H1 (cell line): Measurements from ENCODE around the gene TLK2. TPM values are rescaled to one million over a fixed set of nuclear protein-coding genes. Genes with fewer than 3 reads are reported as not detected.

Experiments used
- BACH1 ChIP-seq: IDR thresholded peaks from 2 replicates; pipeline ENCODE4 v1.6.1; 2012; ENCODE audit warnings: low read length, improper control_type of control experiment
- CBX8 ChIP-seq: fragments of 300-800, 300-1000 bp; sonication (generic); IDR thresholded peaks from 2 replicates; pipeline ENCODE4 v1.7.1; 2016; ENCODE audit warnings: low read depth, low read length, borderline replicate concordance
- CHD7 ChIP-seq: fragments of 300-600 bp; sonication (generic); IDR thresholded peaks from 2 replicates; pipeline ENCODE4 v1.7.1; 2012; ENCODE audit warnings: low read length, moderate library complexity, mild to moderate bottlenecking, inconsistent platforms; ENCODE audit not compliant: insufficient replicate concordance
- FOSL1 ChIP-seq: IDR thresholded peaks from 2 replicates; pipeline ENCODE4 v1.6.1; 2011; ENCODE audit warnings: mild to moderate bottlenecking, low read depth, low read length, moderate library complexity; ENCODE audit not compliant: insufficient read depth
- HDAC6 ChIP-seq: IDR thresholded peaks from one replicate; pipeline ENCODE4 v1.7.1; 2012; ENCODE audit warnings: low read depth, mild to moderate bottlenecking, inconsistent platforms, low read length, moderate library complexity
- MAX ChIP-seq: IDR thresholded peaks from 2 replicates; pipeline ENCODE4 v1.6.1; 2012; ENCODE audit warnings: inconsistent platforms
- NANOG ChIP-seq: IDR thresholded peaks from 2 replicates; pipeline ENCODE4 v1.6.1; 2011; ENCODE audit warnings: low read length, low read depth, mild to moderate bottlenecking, inconsistent platforms; ENCODE audit not compliant: insufficient read depth, poor library complexity, severe bottlenecking
- POU5F1 ChIP-seq: IDR thresholded peaks from 2 replicates; pipeline ENCODE4 v1.6.1; 2011; ENCODE audit warnings: low read depth, mild to moderate bottlenecking, low read length, moderate library complexity
- SRF ChIP-seq: IDR thresholded peaks from 2 replicates; pipeline ENCODE4 v1.6.1; 2011; ENCODE audit warnings: mild to moderate bottlenecking, low read depth, low read length, moderate library complexity
- ZNF274 ChIP-seq: IDR thresholded peaks from 2 replicates; pipeline ENCODE4 v1.7.0; 2012; ENCODE audit warnings: low read length, borderline replicate concordance; ENCODE audit errors: extremely low read depth
- polyA plus RNA-seq, 7 experiments: library from polyadenylated mRNA; depleted of rRNA in 3 of 7; stranded (reverse) in 5 of 7; unstranded in 2 of 7; fragments of >200 nt in 5 of 7; fragments of 200-250 nt in 2 of 7; gene quantifications; 1 replicate in 5 of 7; 2 replicates in 1 of 7; 4 replicates in 1 of 7; pipeline versions ENCODE4 v1.2.1 to v1.2.3, GENCODE V29; 2011 to 2013; ENCODE audit warnings: missing spikeins in 2 of 7, mixed read lengths in 2 of 7
- total RNA-seq: library from RNA; stranded (reverse); fragmentation: NEBNext Ultra II Directional; extraction: Animal tissue kit (Norgen Biotek cat#: 25700); gene quantifications from 2 replicates; pipeline ENCODE4 v1.2.1, GENCODE V29; 2021

The TLK2 gene
- total and polyA plus RNA-seq, 2 of the 8 experiments (the other 6 are each of a cell fraction or from before 2014, with no cell fraction given), result 43.1 to 59.9 TPM

DNA sequence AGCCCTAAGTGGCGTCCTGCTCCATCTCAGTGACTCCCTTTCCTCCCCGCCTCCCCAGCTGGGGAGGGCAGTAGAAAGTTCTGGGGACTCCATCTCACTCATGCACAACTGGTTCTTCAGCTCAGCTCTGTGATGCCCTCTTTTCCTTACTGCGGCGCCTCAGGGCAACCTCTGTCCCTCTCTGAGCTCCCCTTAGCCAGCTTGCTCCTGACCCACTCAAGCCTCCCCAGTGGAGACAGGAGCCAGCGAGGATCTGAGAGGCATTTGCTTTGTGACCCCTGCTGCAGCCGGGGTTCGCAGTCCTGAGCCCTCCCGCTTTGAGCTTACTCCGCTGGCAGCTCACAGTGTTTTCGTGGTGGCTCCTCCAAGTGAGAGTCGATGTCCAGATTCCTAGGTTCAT, 142.6 kb downstream of the TLK2 start (continued):
- TF ChIP-seq CHD7 (no peak), SRF (no peak), CBX8 (no peak), ZNF274 (no peak), BACH1 (no peak), HDAC6 (no peak), MAX (no peak), POU5F1 (no peak), FOSL1 (no peak), NANOG (no peak)
